ENCODE results near the gene S100A2. TPM values are rescaled to one million over a fixed set of nuclear protein-coding genes. Genes with fewer than 3 reads are reported as not detected.

Gene S100A2
- polyA plus RNA-seq, 10 donors: 0.35 to 11.4 (median 1.5) TPM

DNA sequence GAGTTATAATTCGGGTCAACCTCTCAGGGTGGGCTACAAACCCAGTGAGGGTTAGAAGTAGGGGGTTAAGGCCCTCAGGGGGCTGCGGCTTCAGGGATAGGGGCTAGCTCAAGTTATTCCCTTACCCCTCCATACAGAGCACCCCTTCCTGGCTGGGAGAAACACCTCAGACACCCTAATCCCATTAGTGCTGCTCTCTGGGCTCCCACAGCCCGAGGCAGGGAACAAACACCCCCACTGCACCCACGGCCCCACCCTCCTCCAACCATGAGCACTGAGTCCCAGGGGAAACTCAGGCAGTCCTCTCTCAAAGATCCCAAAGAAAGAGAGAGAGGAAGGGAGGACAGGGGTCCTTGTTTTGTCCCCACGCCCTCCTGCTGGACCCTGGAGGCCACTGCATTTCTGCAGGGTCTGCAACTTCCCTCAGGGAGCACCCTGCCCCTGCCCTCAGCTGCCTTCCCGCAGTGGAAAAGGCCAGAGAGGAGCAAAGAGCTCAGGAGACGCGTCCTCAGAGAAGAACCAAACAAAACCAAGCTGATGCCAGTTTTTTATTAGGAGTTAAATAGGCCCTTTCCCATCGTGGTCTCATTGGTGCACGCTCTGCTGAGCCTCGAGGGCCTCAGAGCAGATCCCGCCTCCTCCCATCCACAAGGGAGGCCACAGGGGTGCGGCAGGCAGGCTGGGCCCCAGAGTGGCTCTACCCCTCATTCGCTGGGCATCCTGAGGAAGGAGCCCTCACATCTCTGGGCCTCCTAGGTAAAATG lies 18.7 kb downstream of the S100A2 start:
- DNase-seq: no peak

DNA sequence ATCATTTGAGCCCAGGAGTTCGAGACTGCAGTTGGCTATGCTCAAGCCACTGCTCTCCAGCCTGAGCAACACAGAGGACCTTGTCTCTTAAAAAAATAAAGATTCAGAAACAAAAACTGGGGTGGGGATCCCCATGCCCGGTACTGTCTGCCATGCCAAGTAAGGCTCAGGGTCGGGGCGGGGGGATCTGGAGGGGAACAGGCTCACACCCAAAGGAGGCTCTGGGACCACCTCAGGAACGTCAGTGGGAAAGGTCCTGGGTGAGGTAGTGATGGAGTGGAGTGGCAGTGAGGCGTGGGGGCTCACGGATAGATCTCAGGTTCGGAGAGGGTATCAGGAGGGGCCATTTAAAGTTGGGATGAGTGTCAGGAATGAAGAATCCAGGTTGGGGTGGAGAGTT lies 19.3 kb downstream of the S100A2 start:
- no peak for DNase-seq

DNA sequence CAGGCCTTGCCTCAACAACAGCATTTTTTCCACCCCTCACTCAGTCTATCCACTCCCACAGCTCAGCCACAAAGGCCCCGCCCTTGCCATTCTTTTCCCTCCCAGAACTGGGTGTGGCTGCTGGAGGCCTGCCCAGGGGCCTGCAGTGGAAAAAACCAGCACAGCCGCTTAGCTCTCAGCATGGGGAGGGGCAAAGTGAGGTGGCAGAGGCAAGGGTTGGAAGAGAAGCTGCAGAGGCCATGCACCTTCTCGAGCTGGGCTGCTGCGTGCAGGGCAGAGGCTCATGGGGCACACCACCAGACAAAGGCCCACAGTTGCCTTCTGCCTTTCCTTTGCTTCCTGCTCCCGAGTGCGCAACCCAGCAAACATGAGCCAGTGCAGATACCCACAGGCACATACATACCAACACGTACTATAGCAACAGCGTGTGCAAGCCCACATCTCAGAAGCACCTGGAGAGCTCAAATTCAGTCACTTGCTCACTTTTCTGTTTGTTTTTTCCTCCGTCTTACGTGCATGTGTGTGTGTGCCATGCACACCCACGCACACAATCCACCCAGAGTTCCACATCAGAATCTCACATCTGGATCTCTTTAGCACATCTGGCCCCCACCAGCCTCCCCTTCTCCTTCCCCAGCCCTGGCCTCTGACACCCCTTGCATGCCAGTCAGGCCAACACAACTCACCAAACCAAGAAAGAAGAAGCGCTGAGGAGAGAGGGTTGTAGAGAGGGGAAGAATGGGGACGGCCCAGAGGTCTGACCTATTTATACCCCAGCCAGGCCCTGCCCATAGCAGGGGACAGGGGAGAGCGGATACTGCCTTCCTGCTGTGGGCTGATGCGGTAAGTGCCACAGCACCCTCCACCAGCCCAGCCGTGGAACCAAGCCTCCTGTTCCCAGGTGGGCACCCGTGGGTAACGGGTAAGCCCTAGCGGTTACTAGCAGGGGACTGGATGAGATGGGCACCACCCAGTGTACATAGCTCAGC lies 20.3 kb downstream of the S100A2 start, which contains the start of gene S100A4:
S100A4 (minus strand) TSS at position 740 of the 989 bp plus-strand sequence. CDS start 1,012 bp downstream, outside the sequence.
- peak; percentile 92 to 97 (median 95) for DNase-seq

DNA sequence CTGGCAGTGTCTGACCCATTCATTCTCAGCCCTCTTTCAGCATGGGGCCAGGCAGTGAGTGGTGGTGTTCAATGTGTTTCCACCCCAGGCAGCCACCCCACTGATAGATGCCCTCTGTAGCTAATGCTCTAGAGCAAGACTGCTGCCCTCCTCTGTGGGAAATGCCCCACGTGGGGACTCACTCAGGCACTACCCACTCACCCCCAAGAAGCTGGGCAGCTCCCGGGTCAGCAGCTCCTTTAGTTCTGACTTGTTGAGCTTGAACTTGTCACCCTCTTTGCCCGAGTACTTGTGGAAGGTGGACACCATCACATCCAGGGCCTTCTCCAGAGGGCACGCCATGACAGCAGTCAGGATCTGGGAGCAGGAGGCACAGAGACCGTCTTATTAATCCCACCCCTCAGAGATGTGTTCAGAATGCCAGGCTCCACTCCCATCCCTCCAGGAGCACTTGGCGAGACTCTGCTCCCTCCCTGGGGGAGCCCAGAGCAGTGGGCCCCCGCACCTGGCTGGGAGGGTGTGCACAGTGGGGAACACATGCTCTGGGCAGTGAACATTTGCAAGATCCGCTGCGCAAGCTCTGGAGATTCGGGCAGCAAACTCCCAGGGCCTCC lies 21.1 kb downstream of the S100A2 start:
- no peak for DNase-seq

DNA sequence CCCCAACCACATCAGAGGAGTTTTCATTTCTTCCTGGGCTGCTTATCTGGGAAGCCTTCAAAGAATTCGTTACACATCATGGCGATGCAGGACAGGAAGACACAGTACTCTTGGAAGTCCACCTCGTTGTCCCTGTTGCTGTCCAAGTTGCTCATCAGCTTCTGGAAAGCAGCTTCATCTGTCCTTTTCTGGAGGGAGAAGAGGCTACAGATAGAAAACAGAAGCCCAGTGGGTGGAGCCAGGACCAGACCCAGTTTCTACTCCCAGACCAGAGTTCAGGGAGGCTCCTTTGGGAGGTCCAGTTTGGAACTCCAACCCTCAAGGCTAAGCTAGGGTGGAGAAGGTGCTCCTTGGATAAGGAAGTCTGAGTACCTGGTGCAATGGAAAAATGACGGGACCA lies 21.9 kb downstream of the S100A2 start:
- no peak for DNase-seq

DNA sequence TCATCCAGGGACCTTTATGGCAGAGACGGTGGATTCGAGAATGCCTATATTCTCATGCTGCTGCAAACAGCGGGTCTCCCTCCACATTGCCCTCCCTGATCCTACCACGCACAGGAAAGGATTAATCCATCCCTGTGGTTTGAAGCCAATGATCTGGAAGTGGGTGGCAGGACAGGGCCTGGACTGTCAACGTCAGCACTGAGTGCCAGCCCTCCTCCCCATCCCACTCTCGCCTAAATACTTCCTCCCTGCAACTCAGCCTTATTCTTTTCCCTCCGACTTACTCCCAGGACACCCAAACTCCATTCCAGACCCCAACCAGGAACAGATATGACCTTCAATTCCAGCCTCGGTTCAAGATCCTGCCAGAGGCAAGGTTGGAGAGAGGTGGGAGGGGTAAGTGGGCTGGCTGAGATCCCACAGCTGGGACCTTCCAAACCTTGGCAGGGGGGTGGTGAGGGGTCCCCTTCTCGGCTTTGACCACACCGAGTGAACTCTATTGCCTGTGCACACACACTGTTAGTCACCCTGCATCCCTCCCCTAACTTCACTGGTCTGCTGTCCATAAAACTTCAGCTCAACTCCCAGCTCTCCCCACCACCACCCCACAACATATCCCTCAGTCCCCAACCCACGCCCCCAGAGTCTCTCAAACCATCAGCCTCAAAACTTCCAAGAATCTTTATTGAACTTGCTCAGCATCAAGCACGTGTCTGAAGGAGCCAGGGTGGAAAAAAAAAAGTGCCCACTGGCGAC lies 22.5 kb downstream of the S100A2 start:
- no peak for DNase-seq

DNA sequence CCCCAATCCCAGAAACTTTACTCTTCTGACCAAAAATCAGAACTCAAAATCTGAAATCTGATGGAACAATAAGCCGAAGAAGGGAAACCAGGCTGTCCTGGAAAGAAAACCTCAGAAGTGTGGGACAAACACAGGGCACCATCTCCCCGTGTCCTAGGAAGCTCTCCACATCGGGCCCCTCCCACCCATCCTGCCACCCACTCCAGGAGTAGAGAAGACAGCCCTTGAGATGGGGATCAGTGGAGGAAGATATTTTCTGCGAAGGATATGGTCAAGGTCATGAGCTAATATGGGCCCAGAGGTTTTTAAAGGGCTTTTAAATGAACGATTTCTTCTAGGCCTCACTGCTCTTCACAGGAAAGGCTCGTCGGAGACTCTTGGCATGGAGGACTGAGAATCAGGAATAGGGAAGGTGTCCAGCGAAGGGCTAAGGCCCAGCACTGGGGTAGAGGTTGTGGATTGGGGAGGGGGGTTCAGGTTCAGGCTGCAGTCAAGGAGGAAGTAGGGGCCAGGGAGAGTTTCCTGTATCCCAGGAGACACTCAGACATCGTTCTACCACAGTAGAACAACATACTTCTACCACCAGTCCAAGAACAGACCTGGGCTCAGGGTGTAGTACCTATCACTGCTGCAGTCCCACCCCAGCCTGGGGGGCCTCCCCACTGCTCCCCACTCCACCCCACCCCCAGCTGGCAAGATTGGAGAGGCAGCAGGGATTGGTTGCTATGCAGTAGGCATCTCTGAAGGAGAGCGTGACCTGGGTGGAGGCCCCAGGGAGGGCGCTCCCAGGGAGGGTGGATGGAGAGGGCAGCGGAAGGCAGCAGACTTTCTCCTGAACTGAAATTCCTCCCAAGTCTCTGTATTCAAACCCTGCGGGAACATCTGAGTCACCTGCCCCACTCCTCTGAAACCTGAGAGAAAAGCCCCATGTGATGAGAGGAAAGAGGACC lies 23.7 kb downstream of the S100A2 start:
- DNase-seq: no peak

DNA sequence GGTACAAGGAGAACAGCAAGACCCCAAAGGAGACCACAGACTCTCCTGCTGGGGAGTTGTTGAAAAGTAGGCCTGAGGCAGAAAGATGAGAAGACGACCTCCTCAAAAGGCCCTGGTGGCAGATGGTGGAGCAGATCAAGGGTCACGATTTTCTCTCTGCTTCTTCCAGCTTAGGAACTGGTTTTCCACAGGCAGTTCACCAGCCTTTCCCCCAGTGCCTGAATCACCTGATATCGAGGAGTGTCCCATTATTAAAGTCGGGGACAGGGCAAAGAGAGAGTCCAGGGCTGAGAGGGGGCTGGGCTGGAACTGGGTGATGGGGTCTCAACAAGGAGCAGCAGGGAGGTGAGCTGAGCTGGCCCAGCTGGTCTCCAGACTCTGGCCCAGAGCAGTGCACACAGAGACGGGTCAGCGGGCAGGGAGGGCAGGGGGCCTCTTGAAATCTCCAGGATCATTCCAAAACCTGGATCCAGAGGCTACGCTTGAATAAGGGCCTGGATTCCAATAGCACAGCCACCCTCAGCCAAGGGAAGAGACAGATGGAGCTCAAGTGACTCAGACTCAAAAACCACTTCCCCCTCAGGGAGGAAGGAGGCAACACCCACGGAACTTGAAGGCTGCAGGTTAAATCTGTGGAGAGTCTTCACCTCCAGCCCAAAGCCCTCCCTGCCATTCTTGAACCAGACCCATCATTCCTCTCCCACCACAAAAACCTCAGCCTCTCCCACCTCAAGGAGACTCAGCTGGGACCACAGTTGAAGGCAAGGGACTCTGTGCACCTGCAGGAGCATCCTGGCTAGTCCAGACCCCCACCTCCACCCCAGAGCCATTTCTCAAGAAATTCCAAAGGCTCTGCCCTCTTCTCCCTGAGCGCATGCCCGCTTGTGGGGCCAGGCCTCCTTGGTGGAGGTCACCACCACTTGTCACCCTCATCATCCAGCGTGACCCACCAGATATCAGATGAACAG lies 25.0 kb downstream of the S100A2 start, which contains the start of gene S100A5:
S100A5 (minus strand) TSS at position 541 of the 968 bp plus-strand sequence. CDS start 743 bp downstream, outside the sequence.
- DNase-seq: no peak

DNA sequence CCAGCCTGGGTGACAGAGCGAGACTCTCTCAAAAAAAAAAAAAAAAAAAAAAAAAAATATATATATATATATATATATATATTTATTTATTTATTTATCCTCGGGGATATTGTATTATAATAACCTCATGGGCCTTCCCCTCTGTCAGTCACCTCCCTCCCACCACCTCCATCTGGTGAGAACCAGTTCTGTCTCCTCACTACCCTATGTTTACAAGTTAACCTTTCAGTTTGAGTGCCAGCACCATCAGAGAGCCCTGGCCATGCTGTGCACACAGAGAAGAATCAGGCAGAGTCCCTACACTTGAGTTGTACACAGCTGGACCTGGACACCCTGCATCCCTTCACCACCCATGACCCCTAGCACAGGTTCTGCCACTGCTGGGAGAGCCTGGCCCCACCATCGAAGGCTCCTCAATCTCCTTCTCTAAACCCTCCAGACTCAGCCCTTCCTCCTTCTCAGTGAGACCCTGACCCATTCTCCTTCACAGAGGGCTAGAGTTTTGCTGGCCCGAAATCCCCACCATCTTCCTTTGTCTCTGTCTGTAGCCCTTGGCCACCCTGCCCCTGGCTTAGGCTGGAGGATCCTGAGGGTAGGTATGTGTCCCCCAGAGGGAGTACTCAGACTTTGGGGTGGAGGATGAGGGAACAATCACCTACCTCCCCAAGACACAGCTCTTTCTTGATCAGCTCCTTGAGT lies 26.1 kb downstream of the S100A2 start:
- no peak for DNase-seq

DNA sequence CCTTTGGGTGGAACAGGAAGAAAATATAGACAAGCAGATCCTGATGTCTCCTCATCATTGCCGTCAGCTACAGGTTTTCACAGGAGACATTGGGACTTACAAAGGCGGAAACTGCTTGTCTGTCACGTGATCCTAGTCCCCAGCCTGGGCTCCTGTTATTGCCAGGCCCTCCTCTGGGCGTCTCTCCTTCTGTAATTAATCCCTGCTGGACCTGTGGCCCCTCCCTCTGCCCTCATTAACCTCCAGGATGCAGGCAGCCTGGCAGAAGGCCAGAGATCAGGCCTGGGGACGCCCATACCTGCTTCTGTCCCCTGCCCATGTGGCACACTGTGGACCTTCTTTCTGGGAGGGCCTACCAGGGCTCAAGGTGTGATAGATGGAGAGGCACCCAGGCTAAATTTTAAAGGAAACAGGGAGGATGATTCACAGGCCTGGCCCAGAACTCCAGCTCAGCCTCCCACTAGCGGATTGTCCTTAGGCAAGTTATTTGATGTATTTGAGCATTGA lies 27.3 kb downstream of the S100A2 start:
- no peak for DNase-seq

DNA sequence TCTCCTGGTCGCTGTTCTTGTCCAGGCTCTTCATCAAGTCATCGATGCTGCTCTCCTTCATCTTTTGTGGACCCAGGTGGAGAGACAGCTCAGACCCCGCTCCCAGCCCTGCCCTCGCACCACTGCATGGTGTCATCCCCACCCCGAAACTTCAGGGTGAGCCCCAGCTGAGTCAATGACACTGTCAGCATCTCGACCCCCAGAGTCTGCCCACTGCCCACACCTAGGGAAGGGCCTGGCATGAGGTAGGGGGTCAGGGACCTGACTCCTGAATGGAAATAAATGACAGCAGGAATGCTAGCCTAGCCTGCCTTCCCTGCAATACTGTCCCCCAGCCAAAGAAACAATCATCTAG lies 28.3 kb downstream of the S100A2 start:
- no peak for DNase-seq

DNA sequence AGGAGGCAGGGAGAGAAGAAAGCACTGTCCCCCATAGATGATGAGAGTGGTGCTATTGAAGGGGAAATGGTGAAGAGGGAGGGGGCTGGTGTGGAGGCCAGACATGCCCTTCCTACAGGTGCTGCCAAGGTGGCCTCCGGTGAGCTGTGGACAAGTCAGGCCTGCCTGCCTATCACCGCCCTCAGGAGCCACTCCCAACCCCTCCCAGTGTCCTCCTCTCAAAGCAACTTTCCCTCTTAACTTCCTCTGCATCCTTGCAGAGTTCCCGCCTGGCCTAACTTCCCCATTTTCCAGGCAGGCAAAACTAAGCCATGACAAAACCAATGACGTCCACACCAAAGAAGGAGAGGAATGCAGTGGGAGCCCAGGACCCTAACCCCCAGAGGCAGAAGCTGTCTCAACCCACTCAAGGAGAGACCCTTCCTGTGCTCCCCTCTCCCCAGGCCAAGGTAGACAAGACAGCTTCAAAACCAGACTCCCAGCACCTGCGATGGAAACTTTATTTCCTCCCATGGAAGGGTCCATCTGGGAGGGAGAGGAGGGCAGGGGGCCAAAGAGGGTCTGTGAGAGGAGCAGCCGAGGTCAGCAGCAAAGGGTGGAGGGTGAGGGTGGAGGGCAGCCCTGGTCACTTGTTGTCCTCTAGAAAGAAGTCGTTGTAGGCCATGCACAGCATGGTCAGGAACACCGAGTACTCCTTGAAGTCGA lies 28.8 kb downstream of the S100A2 start:
- DNase-seq: no peak

DNA sequence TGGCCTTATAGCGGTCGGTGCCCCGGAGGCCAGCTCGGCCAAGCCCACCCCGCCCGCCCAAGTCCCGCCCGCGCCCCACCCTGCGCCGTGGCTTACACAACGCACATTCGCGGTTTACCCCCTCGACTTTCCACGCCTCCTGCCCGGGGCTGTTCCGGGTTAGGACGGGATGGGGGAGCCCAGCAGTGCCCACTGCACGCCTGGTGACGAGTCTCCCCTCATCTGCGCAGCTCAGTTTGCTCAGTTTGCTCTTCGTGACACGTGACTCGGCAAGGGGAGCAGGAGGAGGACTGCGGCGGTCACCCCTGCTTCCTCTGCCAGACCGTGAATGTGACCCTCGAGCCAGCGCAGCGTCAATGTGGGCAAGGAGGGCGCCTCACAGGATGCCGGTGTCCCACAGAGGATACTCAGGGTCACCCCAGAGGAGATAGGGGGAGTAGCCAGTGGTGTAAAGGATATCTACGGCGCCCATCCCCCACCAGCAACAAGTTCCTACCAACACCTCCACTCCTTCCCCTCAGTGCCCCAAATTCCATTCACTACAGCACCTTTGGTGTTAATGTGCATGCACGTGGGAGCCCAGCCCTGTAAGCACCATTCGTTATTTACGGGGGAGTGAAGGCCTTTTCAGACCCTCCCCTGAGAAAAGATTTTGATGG lies 29.5 kb downstream of the S100A2 start:
- DNase-seq: peak; percentile 81 to 91 (median 82)

DNA sequence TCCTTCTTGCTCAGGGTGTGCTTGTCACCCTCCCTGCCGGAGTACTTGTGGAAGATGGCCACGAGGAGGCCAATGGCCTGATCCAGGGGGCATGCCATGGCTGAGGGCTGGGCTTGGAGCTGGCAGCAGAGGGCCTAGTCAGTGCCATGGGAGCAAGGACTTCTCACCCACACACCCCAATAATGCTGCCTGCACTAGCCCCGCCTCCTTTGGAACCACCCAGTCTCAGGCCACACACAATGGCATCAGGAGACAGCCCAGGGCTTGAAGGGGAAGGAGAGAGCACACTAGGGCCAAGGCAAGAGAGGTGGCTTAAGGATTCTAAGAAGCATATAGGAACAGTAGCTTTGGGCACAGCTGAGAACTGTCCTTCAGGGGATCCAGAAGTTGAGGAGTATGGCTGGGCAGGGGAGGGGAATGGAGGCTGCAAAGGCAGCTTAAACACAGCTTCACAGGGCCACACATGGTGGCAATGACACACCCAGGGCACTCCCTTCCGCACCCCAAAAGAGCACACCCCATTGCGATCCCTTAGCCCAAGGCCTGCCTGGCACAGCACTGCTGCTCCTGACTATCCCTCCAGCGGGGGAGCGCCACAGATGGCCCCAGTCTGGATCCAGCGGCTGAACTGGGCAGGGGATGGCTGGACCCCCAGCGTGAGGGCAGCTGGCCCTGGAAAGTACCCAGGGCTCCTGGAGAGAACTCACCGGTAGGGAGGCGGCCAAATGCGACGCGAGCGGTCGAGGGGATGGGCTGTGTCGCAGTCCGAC lies 30.2 kb downstream of the S100A2 start, which contains the start of gene S100A6:
S100A6 (minus strand) TSS at position 750 of the 770 bp plus-strand sequence; CDS start at position 98, 652 bp downstream.
- DNase-seq: peak in 2 of 3 donors; percentile 29 to 77

DNA sequence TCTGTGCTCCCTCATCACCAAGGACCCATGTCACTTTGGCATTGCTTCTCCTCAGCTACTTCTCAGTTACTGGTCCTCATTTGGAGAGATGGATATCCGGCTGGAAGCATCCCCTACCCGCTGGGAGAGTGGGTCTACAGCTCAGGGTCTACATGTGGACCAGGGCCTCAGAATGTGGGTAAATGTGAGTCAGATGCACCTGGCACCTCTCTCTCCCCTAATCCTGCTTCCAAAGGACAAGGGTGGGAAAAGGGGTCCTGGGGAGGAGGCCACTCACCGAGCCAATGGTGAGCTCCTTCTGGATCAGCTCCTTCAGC lies 30.8 kb downstream of the S100A2 start:
- DNase-seq: no peak

Data from muscle of back (tissue), 11 donors.